ENCODE results near the gene NCAM1.

DNA sequence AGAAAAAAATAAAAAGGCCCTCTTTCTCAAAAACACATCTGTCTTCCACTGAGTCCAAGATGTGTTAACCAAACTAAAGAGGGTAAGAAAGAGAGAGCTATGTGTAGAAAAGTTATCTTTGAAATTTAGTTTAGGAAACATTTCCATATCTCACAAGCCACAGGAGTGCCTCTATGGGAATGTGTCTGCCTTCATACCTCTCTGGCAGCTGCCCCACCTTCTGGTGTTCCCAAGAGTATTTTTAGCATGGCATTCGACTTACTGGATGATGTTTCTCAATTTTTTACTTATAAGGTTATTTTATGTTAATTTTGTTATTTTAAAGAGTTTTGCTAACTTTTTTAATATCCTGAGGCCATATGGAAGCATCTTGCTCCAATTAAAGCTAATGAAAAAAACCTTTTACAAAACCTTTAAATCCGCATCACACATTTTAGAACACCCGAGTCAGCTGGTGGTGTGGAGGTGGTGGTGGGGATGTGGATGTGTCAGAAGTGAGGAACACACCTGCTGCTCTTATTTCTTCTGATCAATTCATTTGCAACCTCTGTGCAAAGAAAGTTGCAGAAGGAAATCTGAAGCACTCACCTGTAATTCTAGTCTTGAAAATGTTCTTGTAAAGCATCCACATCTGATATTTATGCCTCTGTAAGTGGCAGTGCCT is 112.2 kb downstream of the NCAM1 start:
- TF ChIP-seq FOSL1 (IDR thresholded peaks at IDR 0.05; ENCODE audit: low read depth) (no peak), YY1 (IDR thresholded peaks at IDR 0.05; ENCODE audit: extremely low read depth, insufficient replicate concordance, low read depth, low read length) (no peak), EZH2 (IDR thresholded peaks at IDR 0.05) (no peak), POLR2A (IDR thresholded peaks at IDR 0.05; ENCODE audit: borderline replicate concordance, extremely low read depth, insufficient read depth, insufficient read length) (no peak), RAD21 (IDR thresholded peaks at IDR 0.05; ENCODE audit: low read depth) (no peak), SIN3A (IDR thresholded peaks at IDR 0.05; ENCODE audit: low read depth) (no peak)
- TF ChIP-seq, protein P1, sequence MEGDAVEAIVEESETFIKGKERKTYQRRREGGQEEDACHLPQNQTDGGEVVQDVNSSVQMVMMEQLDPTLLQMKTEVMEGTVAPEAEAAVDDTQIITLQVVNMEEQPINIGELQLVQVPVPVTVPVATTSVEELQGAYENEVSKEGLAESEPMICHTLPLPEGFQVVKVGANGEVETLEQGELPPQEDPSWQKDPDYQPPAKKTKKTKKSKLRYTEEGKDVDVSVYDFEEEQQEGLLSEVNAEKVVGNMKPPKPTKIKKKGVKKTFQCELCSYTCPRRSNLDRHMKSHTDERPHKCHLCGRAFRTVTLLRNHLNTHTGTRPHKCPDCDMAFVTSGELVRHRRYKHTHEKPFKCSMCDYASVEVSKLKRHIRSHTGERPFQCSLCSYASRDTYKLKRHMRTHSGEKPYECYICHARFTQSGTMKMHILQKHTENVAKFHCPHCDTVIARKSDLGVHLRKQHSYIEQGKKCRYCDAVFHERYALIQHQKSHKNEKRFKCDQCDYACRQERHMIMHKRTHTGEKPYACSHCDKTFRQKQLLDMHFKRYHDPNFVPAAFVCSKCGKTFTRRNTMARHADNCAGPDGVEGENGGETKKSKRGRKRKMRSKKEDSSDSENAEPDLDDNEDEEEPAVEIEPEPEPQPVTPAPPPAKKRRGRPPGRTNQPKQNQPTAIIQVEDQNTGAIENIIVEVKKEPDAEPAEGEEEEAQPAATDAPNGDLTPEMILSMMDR (IDR thresholded peaks at IDR 0.05 in 2 of 3, conservative IDR thresholded peaks at IDR 0.05 in 1 of 3; ENCODE audit: borderline replicate concordance in 1 of 3, insufficient read depth in 1 of 3, low read depth in 2 of 3, low read length in 2 of 3), result no peak
